CD4-positive, alpha-beta T cell treated with Interleukin-15 for 4 hours (primary cell): ENCODE data around the gene CAPN2.
"Not testable (repeated sequence)": the region's sequence is repeated elsewhere in the genome, so short reads cannot be mapped to it uniquely, and the experiment has no call there.

Experiments used
- DNase-seq: peaks from one replicate; pipeline ENCODE4 v3.0.0-alpha.2; 2020; ENCODE audit warnings: low spot score

CAPN2 gene

GRCh38 chr1:223792046-223792445, 79.7 kb downstream of the CAPN2 start:
- no peak for DNase-seq

- DNase-seq: no peak
These were observed 81.4 kb downstream of the CAPN2 start for GRCh38 chr1:223793716-223794115.

- no peak for DNase-seq
These were observed 82.0 kb downstream of the CAPN2 start for GRCh38 chr1:223794136-223794880.

DNA sequence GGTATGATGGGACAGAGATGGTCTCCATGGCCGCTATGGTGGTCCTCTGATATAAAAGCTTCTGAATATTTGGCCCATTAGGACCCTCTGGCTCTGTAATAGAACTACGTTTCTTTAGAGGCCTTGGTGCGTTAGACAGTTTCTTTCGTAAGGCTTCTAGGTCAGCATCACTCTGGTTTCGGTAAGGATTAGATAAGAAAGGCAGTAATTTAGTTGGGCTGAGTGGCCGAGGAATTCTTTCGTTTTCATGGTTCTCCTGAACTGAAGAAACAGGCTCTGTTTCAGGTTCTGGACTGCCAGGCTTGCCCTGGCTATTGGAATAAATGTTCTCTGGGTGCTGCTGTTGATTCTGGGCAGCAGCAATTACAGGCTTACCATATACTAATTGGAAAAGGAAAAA, 83.9 kb downstream of the CAPN2 start:
- no peak for DNase-seq

DNA sequence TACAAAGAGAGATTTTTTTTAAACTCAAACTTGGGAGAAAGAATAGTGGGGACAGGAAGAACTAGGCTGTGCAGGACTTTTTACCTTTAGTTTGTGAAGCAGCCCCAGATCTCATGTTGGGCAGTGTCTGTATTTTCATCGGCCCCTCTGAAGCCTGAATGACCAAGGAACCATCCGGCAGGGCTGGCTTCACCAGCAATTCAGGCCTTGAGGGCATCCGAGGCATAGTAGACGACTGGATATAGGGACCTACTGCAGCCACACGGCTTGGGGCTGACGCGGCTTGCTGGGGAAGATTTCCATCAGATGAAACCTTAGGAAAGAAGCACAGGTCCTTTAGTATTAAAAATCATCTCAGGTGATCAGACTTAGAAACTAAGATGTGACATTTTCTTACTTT, 89.7 kb downstream of the CAPN2 start:
- no peak for DNase-seq

GRCh38 chr1:223802602-223803001, 90.3 kb downstream of the CAPN2 start:
- DNase-seq: no peak

- no peak for DNase-seq
These were observed 90.9 kb downstream of the CAPN2 start for GRCh38 chr1:223803211-223803610.

GRCh38 chr1:223809905-223810304, 97.6 kb downstream of the CAPN2 start:
- not testable (repeated sequence) for DNase-seq

DNA sequence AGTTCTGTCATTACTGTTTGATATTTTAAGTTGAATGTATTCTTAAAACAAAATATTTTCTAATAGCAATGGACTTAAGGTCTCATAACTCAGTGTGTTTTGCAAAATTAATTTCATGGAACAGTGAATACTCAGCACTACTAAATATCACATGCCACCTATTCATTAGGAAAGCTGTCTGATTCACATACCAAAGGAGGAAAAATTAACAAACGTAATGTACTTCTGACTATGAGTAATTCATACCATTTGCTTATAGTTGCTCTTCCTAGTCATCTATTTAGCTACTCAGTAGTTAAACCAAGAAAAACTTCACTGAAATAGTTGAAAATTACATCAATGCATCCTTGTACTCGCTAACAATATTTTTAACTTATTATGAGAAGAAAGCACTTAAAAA, 98.2 kb downstream of the CAPN2 start:
- no peak for DNase-seq

DNA sequence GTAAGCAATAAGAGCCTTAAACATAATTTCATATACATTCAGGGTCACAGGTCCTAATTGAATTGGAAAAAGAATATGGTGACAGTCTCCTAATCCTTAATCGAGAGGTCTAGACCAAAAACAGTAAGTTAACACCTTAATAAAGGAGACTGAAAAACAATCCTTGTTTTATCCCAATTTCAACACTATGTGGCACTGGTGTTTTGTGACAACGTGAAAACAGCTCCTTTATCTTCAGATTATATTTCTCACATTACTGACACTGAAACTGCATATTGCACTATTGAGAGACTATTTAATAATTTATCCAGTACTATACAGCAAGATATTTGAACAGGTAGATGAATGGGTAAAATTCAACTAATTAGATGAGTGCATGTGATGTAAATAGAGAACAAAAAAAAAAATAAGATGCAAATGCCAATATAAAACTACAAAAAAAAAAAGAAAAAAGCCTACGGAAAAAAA, 99.3 kb downstream of the CAPN2 start:
- DNase-seq: peak; percentile 54

DNA sequence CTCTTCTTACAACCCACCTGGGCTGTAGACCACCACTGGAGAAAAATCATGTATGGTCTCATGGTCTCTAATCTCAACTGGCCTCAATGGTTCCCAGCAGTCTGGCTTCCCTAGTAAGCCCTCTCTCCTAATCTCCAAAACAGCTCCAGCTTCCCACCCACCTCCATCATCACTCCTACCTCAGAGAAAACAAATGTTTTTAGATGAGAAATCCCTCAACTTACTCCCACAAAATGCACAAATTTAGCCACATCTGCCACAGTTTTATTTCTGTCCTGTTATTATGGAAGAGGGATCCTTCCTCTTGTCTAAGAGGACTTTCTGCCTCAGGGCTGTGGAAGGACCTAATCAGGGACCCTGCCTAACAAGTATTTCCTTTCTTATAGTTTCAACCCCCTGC, 101.3 kb downstream of the CAPN2 start:
- DNase-seq: no peak

GRCh38 chr1:223815020-223815853, 102.9 kb downstream of the CAPN2 start:
- no peak for DNase-seq

DNA sequence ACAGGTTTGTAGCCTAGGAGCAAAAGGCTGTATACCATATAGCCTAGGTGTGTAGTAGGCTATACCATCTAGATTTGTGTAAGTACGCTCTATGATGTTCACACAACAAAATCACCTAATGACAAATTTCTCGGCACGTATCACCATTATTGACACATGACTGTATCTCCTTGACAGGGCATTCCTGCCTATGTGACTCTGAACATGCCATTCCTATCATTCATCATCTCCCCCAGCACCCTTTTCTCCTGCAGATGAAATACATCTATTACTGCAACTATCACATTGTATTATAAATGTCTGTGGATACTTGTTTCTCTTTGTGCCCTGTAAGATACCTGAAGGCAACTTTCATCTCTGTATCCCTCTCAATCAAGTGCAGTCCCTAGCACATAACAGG, 103.5 kb downstream of the CAPN2 start:
- DNase-seq: no peak

DNA sequence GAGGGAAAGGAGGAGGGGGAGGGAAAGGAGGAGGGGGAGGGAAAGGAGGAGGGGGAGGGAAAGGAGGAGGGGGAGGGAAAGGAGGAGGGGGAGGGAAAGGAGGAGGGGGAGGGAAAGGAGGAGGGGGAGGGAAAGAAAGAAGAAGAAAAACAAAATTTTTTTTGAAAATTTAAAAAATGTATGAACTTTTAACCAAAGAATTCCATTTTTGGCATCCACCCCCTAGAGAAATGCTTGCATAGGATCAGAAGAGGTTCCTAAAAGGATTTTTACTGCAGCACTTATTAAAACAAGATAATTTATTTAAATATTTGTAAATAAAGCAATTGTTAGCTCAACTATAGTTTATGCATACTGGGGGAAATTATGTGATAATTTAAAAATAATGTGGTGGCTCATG, 104.9 kb downstream of the CAPN2 start:
- not testable (repeated sequence) for DNase-seq

GRCh38 chr1:223819730-223820514, 107.6 kb downstream of the CAPN2 start:
- DNase-seq: no peak

- no peak for DNase-seq
These were observed 108.1 kb downstream of the CAPN2 start for GRCh38 chr1:223820515-223820858.

- no peak for DNase-seq
These were observed 108.6 kb downstream of the CAPN2 start for GRCh38 chr1:223820971-223821370.

- DNase-seq: no peak
These were observed 111.9 kb downstream of the CAPN2 start for GRCh38 chr1:223824287-223824686.

GRCh38 chr1:223824712-223825111, 112.4 kb downstream of the CAPN2 start:
- no peak for DNase-seq
